GM06990 (cell line): ENCODE results near the gene CASP8.
"Not testable (repeated sequence)": the region's sequence is repeated elsewhere in the genome, so short reads cannot be mapped to it uniquely, and the experiment has no call there.

Source experiments
- DNase-seq: peaks from one replicate; pipeline ENCODE4 v3.0.0-alpha.2; 2011; ENCODE audit not compliant: insufficient read length; ENCODE audit errors: extremely low read depth
- H3K27me3 ChIP-seq: replicated peaks from 2 replicates; pipeline ENCODE4 v1.6.0; 2011; ENCODE audit warnings: low read length; ENCODE audit not compliant: control insufficient read depth, insufficient read depth
- H3K36me3 ChIP-seq: 2 replicates; pipeline ENCODE4 v1.5.1; 2011; ENCODE audit warnings: low read length; ENCODE audit not compliant: control insufficient read depth, insufficient read depth
- H3K4me3 ChIP-seq: replicated peaks from 2 replicates; pipeline ENCODE4 v1.5.1; 2011; ENCODE audit warnings: low read depth, mild to moderate bottlenecking, control low read depth, low read length
- CTCF ChIP-seq: IDR thresholded peaks from 2 replicates; pipeline ENCODE4 v1.5.1; 2011; ENCODE audit warnings: low read length, control low read depth, mild to moderate bottlenecking, inconsistent platforms; ENCODE audit not compliant: insufficient read depth, poor library complexity, severe bottlenecking

The CASP8 gene

GRCh38 chr2:201279079-201279478 lies 18.7 kb downstream of the CASP8 start:
- TF ChIP-seq CTCF, result no peak
- Histone ChIP-seq H3K36me3 (no peaks in the 10 kb centered on the region; the same call in none of the 2 replicates), H3K27me3 (no peaks in the 10 kb centered on the region), H3K4me3 (no peak overlapping the region)
- DNase-seq, result no peak

- DNase-seq, result no peak
- no peak overlapping the region for H3K4me3 ChIP-seq
- TF ChIP-seq CTCF, result no peak
- H3K27me3 ChIP-seq, result no peaks in the 10 kb centered on the region
- peaks cover 3% of the 10 kb centered on the region for H3K36me3 ChIP-seq
Observed at GRCh38 chr2:201280191-201281040, 20.1 kb downstream of the CASP8 start.

- H3K36me3 ChIP-seq, result peaks cover 3% of the 10 kb centered on the region; the same call in 1 of the 2 replicates
- H3K4me3 ChIP-seq, result no peak overlapping the region
- DNase-seq, result no peak
- TF ChIP-seq CTCF, result no peak
- H3K27me3 ChIP-seq, result no peaks in the 10 kb centered on the region
Observed at GRCh38 chr2:201285499-201285898, 25.2 kb downstream of the CASP8 start.

GRCh38 chr2:201290457-201291148 lies 30.3 kb downstream of the CASP8 start:
- H3K4me3 ChIP-seq, H3K36me3 ChIP-seq, H3K27me3 ChIP-seq, DNase-seq: not testable (repeated sequence)

- Histone ChIP-seq H3K27me3 (no peaks in the 10 kb centered on the region), H3K36me3 (no peaks in the 10 kb centered on the region), H3K4me3 (no peak overlapping the region)
- TF ChIP-seq CTCF, result no peak
- DNase-seq, result no peak
Observed at GRCh38 chr2:201298462-201299052, 38.2 kb downstream of the CASP8 start.

- not testable (repeated sequence) for H3K27me3 ChIP-seq, H3K4me3 ChIP-seq, DNase-seq, H3K36me3 ChIP-seq
Observed at GRCh38 chr2:201299929-201300328, 39.6 kb downstream of the CASP8 start.
